Measurements from ENCODE around the gene MORN4. TPM values are rescaled to one million over a fixed set of nuclear protein-coding genes. Genes with fewer than 3 reads are reported as not detected.

MORN4 gene
- total RNA-seq, 1 experiment from 2014 or later, result 11.9 TPM

DNA sequence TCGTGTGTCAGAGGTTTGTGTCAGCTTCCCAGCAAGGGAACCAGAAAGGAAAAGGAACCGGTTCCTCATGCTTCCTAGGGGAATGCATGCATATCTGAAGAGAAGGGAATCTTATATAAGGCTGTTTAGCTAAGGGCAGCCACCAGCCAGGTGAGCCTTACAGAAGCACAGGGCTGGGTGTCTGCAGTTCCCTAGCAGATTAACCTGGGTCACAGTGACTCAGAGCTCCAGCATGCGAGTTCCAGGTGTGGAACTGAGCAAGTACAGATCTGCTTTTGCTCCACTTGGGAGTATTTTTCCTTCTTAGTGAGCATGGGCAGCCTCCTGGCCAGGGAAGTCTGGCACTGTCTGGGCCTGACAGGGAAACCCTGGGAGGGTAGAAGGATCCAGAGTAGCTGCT is 61.7 kb downstream of the MORN4 start:
- no peak for DNase-seq
- Histone ChIP-seq H3K79me1 (ENCODE audit: insufficient read depth, low read depth, low read length, poor library complexity, severe bottlenecking) (no peaks in the 10 kb centered on the region), H2BK20ac (ENCODE audit: low read depth, low read length, poor library complexity, severe bottlenecking) (no peak overlapping the region), H3T11ph (ENCODE audit: low read length) (no peak overlapping the region), H3K4ac (ENCODE audit: low read depth, low read length) (no peak overlapping the region), H2BK120ac (ENCODE audit: low read depth, low read length, poor library complexity, severe bottlenecking) (no peak overlapping the region), H3K79me2 (ENCODE audit: insufficient read depth, low read length) (no peaks in the 10 kb centered on the region), H2AK5ac (ENCODE audit: insufficient read length, low read length) (no peak overlapping the region), H3K14ac (ENCODE audit: insufficient read depth, low read length) (no peak overlapping the region), H3K9me3 (ENCODE audit: control insufficient read depth, low read depth, low read length) (no peaks in the 10 kb centered on the region), H2AFZ (ENCODE audit: low read length) (no peak overlapping the region), H4K20me1 (ENCODE audit: control insufficient read depth, insufficient read depth, insufficient read length) (no peaks in the 10 kb centered on the region), H3K27me3 (ENCODE audit: insufficient read depth, low read length) (no peaks in the 10 kb centered on the region), H3K23me2 (ENCODE audit: insufficient read length, low read depth, low read length, poor library complexity, severe bottlenecking) (no peaks in the 10 kb centered on the region), H3K4me2 (ENCODE audit: insufficient read depth, insufficient read length, low read length) (no peak overlapping the region), H4K91ac (ENCODE audit: insufficient read length, low read depth, low read length) (no peak overlapping the region), H2BK5ac (ENCODE audit: insufficient read length, low read length) (no peak overlapping the region), H3K27ac (ENCODE audit: insufficient read length, low read depth, low read length) (no peak overlapping the region), H4K8ac (replicated peaks; ENCODE audit: insufficient read length, low read depth, low read length) (no peak overlapping the region), H3K9ac (ENCODE audit: extremely low read depth, insufficient read length, low read length) (no peak overlapping the region), H3K18ac (ENCODE audit: insufficient read length, low read depth, low read length) (no peak overlapping the region), H3K56ac (ENCODE audit: insufficient read length, low read depth, low read length) (no peak overlapping the region), H3K4me1 (ENCODE audit: insufficient read depth, low read length) (no peaks in the 10 kb centered on the region), H2BK12ac (ENCODE audit: insufficient read length, low read depth, low read length) (no peak overlapping the region), H2BK15ac (ENCODE audit: low read depth, low read length) (no peak overlapping the region), H3K23ac (ENCODE audit: insufficient read length, low read depth, low read length) (no peak overlapping the region), H4K5ac (ENCODE audit: insufficient read length, low read depth, low read length) (no peak overlapping the region)
- TF ChIP-seq, protein P1, sequence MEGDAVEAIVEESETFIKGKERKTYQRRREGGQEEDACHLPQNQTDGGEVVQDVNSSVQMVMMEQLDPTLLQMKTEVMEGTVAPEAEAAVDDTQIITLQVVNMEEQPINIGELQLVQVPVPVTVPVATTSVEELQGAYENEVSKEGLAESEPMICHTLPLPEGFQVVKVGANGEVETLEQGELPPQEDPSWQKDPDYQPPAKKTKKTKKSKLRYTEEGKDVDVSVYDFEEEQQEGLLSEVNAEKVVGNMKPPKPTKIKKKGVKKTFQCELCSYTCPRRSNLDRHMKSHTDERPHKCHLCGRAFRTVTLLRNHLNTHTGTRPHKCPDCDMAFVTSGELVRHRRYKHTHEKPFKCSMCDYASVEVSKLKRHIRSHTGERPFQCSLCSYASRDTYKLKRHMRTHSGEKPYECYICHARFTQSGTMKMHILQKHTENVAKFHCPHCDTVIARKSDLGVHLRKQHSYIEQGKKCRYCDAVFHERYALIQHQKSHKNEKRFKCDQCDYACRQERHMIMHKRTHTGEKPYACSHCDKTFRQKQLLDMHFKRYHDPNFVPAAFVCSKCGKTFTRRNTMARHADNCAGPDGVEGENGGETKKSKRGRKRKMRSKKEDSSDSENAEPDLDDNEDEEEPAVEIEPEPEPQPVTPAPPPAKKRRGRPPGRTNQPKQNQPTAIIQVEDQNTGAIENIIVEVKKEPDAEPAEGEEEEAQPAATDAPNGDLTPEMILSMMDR (conservative IDR thresholded peaks at IDR 0.05), result no peak
- Mint-ChIP-seq H3K4me1 (peaks cover 11 to 13% of the 10 kb centered on the region in 2 experiments), H3K36me3 (ENCODE audit: insufficient read depth in 1 of 3, low read depth in 3 of 3) (peaks cover 0 to 12% (median 0%) of the 10 kb centered on the region in 3 experiments; a peak in 3 of 7 replicates), H3K27ac (peak overlapping the region in 1 of 3 experiments; percentile 51; a peak in 1 of 7 replicates), H3K27me3 (ENCODE audit: low read depth) (no peaks in the 10 kb centered on the region), H3K4me3 (no peak overlapping the region), H3K9me3 (no peaks in the 10 kb centered on the region)
- WGBS (ENCODE audit: extremely low coverage, insufficient read length, low lambda C conversion rate), result no CpG with 5 or more reads among the region's 3 CpGs

Measured in H9 (cell line).